Activated CD4-positive, alpha-beta T cell treated with anti-CD3 and anti-CD28 coated beads, Interleukin-2, amount 50 U/mL, for 48 hours (primary cell): ENCODE results near the gene MECP2.
A peak's percentile ranks its signal among the peaks of the same experiment; 100 is the strongest.

Experiments
- DNase-seq, 2 experiments: peaks; one replicate each; pipeline ENCODE4 v3.0.0-alpha.2; 2020

Gene MECP2

GRCh38 chrX:154059231-154059630, 38.3 kb downstream of the MECP2 start:
- DNase-seq: no peak

DNA sequence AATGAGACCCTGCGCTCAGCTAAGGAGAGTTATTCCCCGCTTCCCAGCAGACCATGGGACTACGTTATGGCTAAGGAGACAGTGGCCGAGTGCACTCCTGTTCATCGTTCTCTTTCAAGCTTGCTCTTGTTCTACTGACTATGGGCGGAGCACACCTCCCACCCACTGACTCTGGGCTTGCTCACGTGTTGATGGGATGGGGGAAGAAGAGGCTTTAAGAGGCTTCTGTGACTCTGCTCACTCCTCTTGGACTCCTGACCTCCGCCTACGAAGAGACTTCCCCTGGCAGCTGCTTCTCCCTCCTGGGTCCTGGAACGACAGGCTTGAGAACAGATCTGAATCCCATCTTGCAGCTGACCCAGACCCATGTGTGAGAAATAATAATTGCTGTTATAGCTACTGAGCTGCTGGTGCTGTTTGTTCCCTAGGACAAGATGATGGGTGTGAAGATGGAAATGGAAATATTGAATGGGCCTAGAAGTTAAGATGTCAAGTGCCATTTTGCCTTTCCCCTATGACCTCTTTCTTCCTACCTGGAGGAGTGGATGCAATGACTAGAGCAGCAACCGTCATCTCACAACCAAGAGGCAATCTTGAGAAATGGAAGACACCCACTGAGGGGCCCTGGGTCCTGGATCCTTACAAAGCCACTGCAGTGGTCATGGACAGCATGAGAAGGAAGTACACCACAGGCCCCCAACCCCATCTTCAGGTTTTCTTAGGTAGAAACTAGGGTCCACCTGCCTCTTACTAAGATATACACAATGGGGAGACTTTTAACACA, 39.1 kb downstream of the MECP2 start:
- DNase-seq: peak; percentile 6 to 17

- DNase-seq: no peak
These were observed 39.7 kb downstream of the MECP2 start for GRCh38 chrX:154057791-154058190.

DNA sequence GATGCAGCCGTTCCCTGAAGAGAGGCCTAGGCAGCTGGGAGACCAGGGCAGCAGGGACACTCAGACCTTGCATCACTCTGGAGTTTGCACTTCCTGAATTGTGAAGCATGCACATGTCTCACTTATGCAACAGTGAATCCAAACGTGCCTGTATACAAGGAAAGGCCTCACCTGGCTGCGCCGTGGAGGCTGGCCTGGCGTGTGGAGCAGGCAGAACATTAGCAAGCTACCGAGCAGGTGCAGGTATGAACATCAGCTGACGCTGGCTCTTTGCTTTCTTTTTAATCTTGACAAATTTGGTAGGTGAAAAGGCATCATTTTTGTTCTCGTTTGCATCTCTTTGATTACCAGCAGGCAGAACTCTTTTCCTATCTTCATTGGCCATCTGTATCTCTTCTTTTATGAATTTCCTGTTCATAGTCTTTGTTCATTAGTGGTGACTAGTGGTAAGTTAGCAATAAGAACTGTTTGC, 40.7 kb downstream of the MECP2 start:
- DNase-seq: no peak

DNA sequence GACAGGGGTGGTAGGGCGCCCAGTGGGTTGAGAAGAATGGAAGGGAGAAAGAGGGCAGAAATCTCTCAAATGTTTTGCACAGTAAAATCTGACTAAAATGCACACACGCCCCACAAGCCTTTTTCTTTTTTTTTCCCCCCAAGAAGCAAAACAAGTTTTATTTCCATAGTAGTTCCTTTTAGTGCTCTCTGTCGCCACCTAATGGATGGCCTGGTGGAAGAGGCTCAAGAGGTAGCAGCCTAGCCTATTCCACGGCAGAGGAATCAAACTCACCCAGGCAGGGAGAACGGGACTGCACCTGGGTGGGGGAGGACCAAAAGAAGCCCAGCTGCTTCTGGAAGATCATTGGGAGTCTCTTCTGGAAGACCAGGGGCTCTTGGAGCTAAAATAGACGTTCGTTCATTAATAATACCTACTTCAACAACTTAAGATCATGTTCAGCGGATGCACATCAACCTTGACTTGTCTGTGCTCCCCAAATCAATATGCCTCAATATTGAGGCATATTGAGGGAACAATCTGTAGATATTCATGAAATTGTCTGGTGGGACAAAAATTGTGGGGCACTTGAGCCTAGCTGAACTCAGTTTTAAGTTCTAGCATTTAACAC, 46.2 kb downstream of the MECP2 start:
- DNase-seq: peak; percentile 72 to 76

- DNase-seq: no peak
These were observed 47.4 kb downstream of the MECP2 start for GRCh38 chrX:154050113-154050495.

- DNase-seq: no peak
These were observed 48.1 kb downstream of the MECP2 start for GRCh38 chrX:154049209-154050112.

- no peak for DNase-seq
These were observed 49.1 kb downstream of the MECP2 start for GRCh38 chrX:154048398-154048797.

DNA sequence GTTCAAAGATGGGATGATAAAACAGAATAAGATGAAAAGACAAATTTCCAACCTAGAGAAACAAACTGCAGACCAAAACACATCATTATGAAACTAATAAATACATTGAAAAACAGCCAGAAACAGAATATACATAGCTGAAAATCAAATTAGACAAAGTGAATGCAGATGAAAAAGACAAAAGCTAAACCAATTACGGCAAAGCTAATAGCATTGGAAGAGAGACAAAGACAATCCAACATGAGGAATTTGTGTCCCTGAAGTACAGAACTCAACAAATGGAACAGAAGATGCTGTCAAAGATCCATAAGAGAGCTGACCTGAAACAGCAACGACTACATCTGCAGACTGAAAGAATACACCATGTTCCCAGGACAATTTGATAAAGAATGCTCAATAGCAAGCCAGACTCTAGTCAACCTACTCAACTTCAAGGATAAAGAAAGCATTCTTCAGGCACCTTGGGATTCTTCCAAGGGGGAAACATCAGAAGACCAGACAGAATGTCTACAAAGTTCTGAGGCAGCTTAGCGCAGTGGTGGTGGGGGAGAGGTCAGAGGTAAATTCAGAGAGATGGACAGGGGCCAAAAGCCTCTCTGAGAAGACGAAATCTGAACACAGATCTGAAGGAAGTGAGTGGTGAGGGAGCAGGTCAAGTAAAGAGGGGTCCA, 50.4 kb downstream of the MECP2 start:
- no peak for DNase-seq

GRCh38 chrX:154046031-154046781, 51.3 kb downstream of the MECP2 start:
- no peak for DNase-seq

GRCh38 chrX:154044091-154044490, 53.4 kb downstream of the MECP2 start:
- DNase-seq: no peak

DNA sequence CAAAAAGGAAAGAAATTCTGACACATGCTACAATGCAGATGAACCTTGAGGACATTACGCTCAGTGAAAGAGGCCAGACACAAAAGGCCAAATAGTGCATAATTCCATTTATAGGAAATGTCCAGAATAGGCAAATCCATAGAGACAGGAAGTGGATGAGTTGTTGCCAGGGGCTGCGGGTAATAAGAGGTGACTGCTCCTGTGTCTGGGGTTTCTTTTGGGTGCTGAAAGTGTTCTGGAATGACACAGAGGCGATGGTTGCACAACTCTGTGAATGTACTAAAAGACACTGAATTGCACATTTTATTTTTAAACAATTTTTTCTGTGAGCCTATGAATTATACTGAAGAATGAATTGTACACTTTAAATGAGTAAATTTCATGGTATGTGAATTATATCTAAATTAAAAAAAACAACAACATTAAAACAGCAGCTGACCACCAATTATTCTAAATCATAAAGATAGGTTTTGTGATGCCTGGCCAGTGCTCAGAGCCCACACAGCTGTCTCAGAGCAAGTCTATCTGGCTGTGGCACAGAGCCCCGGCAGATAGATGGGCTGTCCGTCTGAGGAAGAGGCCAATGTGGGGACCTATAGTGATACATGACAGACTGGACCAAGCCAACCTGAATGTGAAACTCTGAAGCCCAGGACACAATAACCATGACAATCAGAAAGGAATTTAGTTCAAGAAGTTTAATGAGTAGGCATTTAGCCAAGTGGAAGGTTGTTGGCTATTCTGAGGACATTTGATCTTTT, 54.3 kb downstream of the MECP2 start:
- DNase-seq: no peak

- no peak for DNase-seq
These were observed 56.7 kb downstream of the MECP2 start for GRCh38 chrX:154040863-154041262.

DNA sequence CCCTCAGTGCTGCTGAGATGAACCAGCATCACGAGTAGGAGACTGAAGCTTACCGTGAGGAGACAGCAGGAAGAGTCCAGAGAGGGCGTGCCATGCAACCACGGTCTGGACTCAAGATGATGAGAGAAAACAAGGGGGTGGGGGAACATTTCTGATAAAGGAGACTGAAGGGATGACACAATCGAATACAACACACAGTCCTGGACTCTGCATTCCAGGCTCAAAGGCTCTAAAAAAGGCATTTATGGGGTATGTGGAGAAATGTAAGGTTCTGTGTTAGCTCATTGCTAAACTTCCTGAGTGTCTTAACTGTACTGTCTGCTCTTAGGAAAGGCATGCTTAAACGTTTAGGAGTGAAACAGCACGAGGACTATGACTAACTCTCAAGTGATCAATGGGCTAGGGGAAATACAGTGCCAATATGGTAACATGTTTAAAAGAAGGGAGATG, 57.2 kb downstream of the MECP2 start:
- no peak for DNase-seq

GRCh38 chrX:154039577-154039976, 57.9 kb downstream of the MECP2 start:
- DNase-seq: no peak

DNA sequence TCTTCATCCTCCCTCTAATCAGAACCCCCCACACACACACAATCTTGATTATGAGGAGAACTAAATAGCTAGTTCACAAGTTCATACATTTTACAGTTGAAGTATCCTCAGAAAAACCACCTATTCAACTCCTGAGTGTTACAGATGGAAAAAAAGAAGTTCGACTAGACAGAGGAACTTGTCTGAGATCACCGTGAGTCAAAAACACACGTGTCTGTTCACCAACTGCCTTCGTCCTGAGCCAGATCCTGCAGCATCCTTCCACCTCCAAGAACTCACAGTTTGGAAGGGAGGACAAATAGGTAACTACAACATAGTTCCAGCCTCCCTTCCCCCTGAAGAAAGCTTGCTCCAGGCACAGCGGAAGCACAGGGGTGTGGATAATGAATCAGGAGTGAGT, 58.9 kb downstream of the MECP2 start:
- DNase-seq: no peak

- DNase-seq: no peak
These were observed 59.8 kb downstream of the MECP2 start for GRCh38 chrX:154037754-154038153.

GRCh38 chrX:154036513-154036912, 61.0 kb downstream of the MECP2 start:
- DNase-seq: peak in 1 of 2 experiments; percentile 16

DNA sequence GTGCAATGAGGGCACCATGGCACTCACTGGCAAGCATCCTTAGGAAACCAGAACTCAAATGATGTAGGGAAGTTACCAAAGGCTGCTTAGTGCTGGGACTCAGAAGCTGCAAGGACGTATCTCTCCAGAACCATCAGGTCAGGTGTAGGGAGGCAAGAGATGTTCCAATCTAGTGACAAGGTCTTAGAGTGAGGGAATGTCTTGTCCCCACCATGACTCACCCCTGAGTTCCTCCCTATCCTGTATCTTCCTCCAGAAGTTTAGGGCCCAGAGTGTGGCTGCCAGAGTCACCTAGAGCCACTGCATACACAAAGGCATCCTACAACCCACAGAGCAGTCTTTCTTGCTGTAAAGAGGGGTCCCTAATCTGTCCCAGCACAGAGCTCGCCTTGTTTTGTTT, 63.7 kb downstream of the MECP2 start:
- no peak for DNase-seq

- DNase-seq: no peak
These were observed 64.9 kb downstream of the MECP2 start for GRCh38 chrX:154032653-154033052.

DNA sequence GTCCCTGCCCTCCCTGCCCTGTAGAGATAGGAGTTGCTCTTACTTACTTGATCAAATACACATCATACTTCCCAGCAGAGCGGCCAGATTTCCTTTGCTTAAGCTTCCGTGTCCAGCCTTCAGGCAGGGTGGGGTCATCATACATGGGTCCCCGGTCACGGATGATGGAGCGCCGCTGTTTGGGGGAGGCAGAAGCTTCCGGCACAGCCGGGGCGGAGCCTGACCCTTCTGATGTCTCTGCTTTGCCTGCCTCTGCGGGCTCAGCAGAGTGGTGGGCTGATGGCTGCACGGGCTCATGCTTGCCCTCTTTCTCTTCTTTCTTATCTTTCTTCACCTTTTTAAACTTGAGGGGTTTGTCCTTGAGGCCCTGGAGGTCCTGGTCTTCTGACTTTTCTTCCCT, 65.4 kb downstream of the MECP2 start:
- no peak for DNase-seq
